GM21526 (cell line): ENCODE measurements around the gene USH2A.
A peak's percentile ranks its signal among the peaks of the same experiment; 100 is the strongest.

Experiments used
- ATAC-seq: cut with Tn5 transposase; IDR thresholded peaks from one replicate; pipeline ENCODE4 v1.9.1; 2021; ENCODE audit warnings: moderate library complexity; ENCODE audit not compliant: unreplicated experiment, low FRiP score

USH2A gene

DNA sequence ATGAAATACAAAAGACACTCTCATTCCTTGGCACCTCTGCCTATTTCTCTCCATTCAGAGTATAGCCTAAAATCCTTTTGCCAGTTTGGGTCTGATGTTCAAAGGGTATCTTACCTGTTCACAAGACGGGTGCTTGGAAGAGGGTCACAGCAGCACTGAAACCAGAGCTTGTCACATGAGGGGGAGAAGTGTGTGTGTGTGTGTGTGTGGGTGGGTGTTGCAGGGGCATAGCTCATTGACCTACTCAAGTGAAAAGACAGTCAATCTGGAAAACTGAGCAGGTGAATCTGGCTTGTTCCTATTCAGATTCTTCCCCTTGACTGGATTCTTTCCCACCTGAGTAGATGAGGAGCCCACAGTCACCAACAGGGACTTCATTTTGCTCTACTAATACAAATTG lies 792.2 kb downstream of the USH2A start:
- ATAC-seq: no peak

DNA sequence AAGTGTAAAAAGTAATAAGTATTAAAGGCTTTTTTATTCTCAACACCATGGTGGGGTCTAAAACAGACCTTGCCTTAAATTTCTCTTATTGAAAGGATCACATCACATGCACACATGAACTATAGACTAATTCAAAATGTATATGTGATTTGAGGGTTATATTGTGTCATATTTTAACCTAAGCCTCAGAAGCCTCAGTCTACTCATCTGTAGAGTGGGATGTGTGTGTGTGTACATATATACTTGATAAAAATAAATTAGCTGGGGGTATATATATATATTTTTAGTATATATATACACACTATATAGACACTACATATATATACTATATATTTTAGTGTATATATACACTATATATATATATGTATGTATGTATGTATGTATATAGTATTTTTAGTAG lies 797.3 kb downstream of the USH2A start:
- no peak for ATAC-seq

DNA sequence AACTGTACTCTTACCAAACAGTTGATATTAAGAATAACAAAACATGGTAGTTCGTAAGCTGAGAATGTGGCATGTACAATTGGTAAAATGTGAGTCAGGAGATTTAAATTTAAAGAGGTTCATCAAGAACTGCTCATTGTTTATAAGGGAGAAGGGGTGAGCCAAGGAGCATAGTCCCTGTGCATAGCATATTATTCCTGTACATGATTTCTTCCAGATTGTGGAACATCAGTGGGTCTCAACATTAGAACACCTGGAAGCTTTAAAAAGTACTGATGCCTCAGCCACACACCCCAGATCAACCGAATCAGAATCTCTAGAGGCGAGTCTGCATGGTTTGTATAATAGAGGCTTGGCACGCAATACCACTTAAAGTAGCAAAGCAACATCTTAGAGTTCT lies 800.1 kb downstream of the USH2A start:
- no peak for ATAC-seq

DNA sequence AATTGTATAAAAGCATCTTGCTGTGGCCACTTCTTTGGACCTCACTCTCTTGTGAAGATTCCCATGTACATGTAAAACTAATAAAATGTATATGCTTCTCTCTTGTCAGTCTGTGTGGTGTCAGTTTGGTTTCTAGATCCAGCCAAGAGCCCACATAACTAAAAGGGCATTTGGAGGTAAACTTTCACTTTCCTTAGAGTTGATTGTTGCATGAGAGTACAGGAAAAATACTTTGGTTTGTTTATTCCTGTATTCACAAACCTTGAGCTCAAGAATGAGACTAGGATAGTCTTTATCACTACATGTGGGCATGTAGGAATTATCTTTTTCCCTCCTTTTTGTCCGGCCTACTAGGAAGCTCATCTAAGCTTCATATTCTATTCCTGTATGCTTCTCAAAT lies 805.3 kb downstream of the USH2A start:
- ATAC-seq: no peak

DNA sequence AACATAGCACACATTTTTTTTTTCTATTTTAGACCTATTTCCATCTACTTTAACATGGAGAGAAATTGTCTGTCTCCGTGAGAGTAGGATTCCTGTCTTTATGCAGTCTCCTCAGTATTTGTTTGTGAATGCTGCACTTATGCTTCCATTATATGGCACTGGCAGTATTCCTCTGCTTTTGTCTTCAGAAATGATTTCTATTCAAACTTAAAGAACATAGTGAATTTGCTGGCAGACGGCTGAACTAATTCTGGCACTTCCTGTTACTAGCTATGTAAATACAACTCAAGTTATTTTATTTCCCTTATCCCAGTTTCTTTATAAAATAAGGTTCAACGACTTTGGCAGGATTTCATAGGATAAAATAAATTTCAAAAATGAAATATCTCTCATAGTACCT lies 810.9 kb downstream of the USH2A start:
- ATAC-seq: no peak

DNA sequence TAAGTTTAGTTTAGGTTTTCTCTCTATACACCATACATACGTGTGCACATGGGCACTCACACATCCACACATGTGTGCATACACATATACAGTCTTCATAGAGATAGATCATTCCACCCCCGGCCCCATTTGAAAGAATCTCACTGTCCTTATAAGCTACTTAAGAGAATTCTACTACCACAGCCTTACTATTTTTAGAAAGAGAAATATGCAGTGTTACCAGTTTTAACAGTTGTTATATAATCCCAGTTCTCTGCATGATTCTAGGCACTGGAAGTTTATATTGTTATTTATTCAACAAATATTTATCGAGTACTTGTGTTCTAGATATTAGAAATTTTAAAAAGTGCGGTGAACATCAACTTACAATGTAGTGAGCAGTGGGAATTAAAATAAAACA lies 814.6 kb downstream of the USH2A start:
- ATAC-seq: no peak

DNA sequence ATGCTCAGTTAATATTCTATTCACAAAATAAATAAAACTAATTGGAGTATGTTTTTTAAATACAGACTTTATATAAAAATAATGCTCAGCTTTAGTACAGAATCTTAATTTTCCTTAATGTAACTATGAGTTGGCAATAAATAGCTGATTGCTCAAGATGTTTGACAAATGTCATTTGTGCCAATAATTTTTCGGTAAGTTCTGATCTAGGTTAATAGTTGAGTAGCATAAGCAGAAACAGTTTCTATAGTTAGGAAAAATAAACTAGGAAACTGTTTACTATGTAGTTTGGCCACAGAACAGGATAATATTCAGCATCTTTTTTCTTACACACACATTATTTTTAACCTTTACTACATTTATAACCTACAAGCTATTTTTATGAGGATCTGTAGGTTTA lies 815.8 kb downstream of the USH2A start:
- ATAC-seq: no peak

DNA sequence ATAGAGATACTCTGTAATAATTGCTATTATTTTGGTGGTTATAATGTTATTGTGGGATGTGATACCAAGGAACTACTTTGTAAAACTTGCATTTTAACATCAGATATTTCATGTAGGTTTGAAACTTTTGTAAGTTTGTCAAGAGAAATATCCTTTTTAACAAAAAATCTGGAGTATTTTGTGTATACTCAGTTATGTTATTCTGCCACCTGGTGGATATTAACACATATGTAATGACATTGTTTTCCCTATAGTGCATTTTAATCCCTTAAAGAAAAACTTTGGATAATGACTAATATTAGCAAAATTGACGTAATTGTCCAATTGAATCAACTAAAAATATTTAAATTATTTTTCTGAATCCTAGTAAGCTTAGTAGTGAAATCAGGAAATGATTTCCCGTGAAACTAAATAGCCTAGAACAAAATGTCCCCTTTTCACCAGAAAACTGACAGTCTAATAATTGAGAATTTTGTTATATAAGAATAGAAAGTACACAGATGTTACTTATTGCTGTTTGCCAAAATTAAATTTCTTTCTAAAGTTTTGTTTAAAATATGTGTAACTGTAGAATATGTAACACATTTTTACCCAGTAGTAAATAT lies 816.6 kb downstream of the USH2A start:
- no peak for ATAC-seq

DNA sequence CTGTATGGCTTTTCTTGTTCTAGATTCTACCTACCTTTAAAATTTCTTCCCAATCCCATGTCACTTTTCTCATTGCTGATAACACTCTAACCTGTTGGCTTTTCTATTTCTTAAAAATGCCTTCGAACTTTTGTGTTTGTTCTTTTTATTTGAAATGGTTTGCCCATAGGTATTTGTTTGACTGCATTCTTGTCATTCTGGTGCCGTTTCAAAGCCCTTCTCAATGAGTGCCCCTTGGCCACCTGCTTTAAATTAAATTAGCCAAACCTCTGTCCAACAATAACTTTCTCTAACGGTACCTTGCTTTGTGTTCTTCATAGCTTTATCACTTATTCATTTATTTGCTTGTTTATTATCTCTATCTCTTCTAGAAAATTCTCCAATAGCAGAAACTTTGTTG lies 817.2 kb downstream of the USH2A start:
- ATAC-seq: no peak

DNA sequence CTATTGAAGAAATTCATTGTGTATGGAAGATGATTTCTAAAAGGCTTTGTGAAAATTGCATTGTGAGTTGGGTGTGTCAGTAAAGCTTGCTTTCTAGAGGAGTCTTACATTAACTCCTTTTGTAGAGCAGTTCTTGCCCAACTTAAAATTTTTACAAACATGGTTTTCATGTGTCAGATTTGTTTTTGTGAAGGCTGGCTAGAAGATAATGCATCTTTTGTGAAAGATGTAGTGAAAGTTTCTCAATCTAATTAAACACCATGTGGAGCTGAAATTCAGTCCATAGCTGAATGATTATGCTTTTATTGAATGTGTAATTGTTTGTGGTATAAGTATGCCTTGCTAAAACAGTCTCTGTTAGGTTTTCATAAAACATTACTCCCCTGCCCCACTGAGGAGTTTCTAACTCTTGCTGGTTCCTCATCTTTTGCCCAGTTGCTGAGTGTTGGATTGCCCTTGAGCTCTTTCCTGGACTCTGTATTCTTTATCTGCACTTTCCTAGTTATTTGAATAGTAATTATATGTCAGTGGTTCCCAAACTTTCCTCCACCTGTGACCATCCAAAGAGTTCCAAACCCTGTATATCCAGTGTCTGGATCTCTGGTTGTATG lies 818.1 kb downstream of the USH2A start:
- no peak for ATAC-seq

DNA sequence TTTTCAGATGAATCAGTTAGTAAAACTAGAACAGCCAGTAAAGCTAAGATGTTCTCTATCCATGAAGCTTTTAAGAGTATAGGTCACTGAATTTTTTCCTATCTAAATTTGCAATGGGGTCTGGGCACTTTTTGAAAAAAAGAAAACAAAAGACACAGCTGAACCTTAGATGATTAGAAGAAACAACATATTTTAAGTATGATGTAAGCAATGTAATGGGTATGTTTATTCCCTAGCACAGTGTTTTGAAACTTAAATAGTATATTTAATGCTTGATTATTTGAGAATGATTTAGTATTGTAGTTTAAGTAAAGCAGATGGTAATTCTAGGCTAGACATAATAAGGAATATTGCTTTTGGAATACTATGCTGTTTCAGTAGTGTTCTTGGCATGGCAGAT lies 819.9 kb downstream of the USH2A start:
- ATAC-seq: no peak

DNA sequence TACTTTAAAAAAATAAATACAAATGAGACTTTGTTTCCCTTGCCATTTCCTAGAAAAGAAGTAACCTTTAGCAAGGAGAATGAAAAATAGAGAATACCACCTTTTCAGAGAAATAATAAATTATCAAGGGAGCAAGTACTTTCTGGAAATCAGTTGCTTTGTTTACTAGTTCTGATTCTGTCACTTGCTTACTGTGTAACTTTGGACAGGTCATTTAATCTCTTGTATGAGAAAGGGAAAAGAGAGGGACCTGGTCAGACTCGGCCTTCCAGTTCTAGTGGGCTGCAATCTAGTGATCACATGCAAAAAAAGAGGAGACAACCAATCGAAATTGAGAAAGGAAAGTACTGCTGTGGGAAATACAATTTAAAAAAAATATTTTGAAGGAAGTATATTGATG lies 822.0 kb downstream of the USH2A start:
- no peak for ATAC-seq

DNA sequence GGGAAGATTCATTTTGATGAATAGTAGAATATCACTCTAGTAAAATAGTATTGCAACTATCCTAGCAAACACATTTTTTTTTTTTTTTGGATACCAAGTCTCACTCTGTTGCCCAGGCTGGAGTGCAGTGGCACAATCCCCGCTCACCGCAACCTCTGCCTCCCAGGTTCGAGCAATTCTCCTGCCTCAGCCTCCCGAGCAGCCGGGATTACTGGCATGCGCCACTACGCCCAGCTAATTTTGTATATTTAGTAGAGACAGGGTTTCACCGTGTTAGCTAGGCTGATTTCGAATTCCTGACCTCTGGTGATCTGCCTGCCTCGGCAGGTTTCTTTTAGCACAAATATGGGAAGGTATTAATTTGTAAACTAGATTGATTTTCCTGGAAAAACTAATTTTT lies 822.4 kb downstream of the USH2A start:
- ATAC-seq: no peak

DNA sequence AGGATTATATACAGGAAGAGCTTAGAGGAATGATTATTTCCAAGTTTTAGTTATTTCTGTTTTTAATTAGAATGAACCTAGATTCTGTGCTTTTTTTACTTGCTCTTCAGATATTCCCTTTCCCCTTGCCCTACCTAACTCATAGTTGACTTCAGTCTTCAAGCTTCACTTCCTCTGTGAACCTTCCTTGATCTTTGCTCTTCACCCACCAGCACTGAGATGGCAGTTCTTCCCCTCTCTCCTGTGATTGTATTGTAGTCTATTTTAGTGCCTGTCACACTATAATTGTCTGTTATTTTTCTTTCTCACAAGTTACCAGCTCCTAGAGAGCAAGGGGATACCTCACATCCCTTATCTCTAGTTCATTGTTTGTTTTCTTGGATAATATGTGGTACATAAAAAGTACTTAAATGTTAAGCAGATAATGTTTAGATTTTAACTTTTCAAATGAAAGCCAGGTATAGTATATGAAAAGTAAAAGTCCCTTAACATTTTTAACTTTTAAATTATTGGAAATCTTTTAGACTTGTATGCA lies 822.9 kb downstream of the USH2A start:
- no peak for ATAC-seq

DNA sequence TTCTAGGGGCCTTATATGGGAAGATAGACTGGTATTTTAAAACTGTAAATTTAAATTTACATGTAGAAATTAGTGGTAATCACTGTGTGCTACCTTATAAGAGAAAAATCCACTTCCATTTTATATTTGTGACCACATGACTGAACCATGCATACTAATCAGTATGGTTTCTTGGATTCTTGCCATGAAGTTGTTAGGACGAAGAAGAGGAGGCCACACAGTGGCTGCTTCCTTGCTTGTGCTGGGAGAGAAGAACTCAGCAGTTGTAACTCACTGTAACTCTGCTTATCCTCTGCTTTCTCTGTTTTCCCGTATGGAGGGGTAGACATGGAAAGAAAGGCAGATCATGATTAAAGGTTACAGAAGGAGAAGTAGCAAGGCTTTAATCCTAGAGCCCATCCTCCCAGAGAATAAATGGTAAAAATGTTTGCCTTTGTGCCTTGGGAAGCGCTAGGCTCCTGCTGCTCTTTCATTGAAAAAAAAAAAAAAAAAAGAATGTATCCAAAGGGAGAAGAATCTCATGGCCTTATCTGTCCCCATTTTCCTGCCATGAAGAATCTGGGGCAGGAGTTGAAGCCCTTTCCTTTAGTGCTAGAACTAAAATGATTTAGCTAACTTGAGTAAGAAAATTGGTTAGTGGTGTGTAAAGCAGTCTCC lies 823.7 kb downstream of the USH2A start:
- no peak for ATAC-seq

DNA sequence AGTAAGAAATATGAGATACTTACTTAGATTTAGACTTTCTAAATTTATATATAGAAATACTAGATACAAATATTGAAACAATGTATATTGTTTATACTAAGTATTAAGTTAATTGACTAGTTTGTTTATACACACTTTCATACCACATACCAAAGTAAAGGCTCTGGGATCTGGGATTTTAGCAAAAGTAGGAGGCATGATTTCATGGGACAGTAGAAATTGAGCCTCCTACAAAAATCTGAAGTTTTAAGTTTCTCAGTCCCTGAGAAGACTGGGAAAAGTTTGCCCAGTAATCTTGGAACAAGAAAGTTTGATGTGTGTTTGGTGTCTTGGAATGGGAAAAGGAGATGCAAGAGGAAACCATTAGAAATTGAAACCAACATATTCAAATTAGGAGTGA lies 825.3 kb downstream of the USH2A start:
- ATAC-seq: no peak

DNA sequence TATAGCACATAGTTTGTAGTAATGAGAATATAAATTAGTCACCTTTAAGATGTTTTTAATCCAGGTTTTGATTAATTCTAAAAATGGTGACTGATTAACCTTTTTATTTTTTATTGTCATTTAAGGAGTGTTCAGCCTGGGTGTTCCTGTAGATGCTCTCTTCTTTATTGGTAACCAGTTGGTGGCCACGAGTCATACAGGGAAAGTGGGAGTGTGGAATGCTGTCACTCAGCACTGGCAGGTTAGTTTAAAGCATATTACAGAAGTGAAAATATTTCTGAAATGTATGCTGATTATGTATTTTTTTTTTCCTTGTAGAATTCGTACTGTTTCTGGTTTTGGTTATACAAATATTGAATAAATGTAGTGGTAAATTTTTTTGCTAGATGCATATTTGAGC lies 828.0 kb downstream of the USH2A start:
- ATAC-seq: no peak

DNA sequence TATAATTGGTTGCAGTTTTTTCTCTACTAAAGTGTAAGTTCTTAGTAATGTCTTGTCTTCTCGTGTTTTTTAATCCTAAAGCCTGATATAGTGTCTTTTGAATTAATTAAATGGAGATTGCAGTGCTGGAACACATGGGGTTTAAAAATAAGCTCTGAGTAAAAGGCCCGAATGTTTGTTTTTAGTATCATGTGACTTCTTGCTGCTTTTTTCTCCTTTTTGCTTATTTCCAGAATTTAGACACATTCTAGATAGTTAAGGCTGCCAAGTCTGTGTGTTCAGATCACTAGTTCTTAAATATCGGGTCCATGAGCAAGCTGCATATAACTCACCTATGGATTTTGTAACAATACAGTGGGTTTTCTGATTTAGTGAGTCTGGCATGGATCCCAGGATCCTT lies 828.6 kb downstream of the USH2A start:
- no peak for ATAC-seq

DNA sequence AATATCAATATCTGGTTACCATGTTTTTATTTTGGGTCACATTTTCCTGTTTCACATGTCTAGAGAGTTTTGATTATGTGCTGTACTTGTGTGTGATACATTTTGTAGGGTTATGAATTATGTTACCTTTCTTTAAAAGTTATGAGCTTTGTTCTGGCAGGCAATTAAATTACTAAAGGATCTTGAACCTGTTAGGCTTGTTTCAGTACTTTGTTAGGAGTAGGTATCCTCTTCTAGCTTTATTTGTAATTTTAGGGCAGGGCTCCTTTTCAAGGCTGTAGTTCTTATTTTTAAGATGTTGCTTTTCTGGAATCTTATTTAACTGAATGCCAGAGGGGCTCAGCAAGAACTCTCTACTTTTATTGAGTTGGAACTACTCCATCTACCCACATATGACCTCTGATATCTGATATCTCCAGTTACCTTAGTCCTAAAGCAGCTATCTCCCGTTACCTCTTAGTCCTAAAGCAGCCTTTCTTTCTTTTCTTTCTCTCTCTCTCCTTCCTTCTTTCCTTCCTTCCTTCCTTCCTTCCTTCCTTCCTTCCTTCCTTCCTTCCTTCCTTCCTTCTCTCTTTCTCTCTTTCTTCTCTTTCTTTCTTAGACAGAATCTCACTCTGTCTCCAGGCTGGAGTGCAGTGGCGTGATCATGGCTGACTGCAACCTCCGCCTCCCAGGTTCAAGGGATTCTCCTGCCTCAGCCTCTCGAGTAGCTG lies 832.3 kb downstream of the USH2A start:
- no peak for ATAC-seq

DNA sequence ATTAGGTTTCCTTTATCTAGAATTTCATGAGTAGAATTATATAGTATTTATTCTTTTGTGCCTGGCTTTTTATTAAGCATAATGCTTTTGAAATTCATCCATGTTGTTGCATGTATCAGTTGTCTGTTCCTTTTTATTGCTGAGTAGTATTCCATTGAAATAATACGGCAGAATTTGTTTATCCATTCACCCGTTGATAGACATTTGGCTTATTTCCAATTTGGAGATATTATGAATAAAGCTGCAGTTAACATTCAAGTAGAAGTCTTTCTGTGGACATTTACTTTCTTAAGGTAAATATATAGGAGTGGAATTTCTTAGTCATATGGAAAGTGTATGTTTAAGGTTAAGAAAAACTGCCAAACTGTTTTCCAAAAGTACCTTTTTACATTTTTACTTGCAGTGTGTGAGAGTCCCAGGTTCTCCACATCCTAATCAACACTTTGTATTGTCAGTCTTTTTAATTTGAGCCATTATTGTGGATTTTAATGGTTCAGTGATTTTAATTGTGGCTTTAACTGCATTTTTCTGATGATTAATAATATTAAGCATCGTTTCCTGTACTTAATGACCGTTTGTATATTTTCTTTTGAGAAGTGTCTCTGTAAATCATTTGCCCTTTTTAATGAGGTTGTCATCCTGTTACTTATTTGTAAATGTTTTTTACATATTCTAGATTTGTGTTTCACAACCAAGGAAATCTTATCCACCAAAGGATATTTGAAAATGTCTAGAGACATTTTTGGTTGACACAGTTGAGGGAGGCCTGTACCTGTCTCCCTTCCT lies 833.4 kb downstream of the USH2A start:
- ATAC-seq: no peak

DNA sequence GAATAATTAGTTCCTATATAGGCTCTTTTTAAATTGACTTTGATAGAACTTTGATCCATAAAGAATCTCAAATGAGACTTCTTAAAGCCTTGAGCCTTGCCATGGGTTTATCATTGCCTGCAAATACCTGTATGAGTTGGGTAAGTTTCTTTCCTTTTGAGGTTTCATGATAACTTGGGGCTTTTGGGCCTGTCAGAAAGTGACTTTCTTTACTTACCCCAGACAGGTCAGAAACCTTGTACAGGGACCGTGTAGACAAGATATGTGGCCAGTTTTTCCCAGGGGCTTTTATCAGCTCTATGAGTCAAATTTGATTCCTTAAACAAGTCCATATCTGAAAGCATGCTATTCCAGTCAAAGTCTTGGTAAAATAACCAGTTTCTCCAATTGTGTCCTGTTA lies 838.9 kb downstream of the USH2A start:
- ATAC-seq: peak; percentile 65
